Measurements from ENCODE around the gene ADAMTS17. TPM values are rescaled to one million over a fixed set of nuclear protein-coding genes. Genes with fewer than 3 reads are reported as not detected.

The ADAMTS17 gene
- total and polyA plus RNA-seq, 8 donors, result 0.31 to 14.3 (median 6.3) TPM

DNA sequence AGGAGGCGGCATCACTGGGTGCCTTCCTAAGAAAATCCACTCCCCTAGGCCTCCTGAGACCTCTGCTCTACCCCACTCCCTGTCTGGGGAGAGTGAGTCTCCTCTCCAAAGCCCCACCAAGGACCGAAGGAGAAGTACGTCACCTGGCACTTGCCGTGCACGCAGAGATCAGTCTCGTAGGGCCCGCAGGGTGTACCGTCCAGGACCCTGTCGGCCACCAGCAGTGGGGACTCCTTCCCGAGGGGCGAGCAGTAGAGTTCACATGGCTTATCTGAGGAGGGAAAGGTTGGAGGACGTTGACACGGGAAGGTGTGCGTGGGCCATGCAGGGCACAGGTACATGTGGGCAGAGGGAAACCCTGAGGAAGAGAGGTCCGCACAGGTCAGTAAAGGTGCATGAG lies 232.9 kb downstream of the ADAMTS17 start:
- Histone ChIP-seq H3K27ac (no peak overlapping the region), H3K4me1 (peaks cover 8 to 32% (median 14%) of the 10 kb centered on the region in 4 donors), H3K4me3 (no peak overlapping the region), H3K36me3 (peaks cover 0 to under 1% (median 0%) of the 10 kb centered on the region in 4 donors), H3K9me3 (no peaks in the 10 kb centered on the region), H3K27me3 (no peaks in the 10 kb centered on the region)
- DNase-seq, result no peak
- WGBS, 5 donors, result 91 to 97% (median 95%) methylated on average over 15 of the region's 15 CpGs
- TF ChIP-seq POLR2A (IDR thresholded peaks at IDR 0.05), result no peak
- TF ChIP-seq, protein P1, sequence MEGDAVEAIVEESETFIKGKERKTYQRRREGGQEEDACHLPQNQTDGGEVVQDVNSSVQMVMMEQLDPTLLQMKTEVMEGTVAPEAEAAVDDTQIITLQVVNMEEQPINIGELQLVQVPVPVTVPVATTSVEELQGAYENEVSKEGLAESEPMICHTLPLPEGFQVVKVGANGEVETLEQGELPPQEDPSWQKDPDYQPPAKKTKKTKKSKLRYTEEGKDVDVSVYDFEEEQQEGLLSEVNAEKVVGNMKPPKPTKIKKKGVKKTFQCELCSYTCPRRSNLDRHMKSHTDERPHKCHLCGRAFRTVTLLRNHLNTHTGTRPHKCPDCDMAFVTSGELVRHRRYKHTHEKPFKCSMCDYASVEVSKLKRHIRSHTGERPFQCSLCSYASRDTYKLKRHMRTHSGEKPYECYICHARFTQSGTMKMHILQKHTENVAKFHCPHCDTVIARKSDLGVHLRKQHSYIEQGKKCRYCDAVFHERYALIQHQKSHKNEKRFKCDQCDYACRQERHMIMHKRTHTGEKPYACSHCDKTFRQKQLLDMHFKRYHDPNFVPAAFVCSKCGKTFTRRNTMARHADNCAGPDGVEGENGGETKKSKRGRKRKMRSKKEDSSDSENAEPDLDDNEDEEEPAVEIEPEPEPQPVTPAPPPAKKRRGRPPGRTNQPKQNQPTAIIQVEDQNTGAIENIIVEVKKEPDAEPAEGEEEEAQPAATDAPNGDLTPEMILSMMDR (IDR thresholded peaks at IDR 0.05), result no peak
- no peak for TF ChIP-seq EP300 (IDR thresholded peaks at IDR 0.05)
- no peak for TF ChIP-seq POLR2AphosphoS5 (IDR thresholded peaks at IDR 0.05)
- intact Hi-C loops (cut with DNase I; ENCODE audit: low total_unique reads), result no loop called here

DNA sequence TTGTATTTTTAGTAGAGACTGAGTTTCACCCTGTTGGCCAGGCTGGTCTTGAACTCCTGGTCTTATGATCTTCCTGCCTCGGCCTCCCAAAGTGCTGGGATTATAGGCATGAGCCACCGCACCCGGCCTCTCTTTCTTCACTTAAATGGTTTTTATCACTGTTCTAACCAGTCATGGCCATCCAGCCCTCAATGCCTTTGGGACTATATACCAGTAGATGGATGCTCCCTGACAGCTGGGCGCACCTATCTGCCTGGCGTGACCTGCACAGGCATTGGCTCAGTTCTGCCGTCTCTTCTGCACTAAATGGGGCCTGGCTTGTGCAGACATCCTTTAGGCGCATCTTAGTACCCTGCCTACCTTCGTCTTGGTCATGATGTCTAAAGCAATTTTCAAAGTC lies 233.4 kb downstream of the ADAMTS17 start:
- no peak overlapping the region for H3K4me3 ChIP-seq
- no peaks in the 10 kb centered on the region for H3K9me3 ChIP-seq
- H3K4me1 ChIP-seq, result peaks cover 8 to 27% (median 11%) of the 10 kb centered on the region in 4 donors
- peaks cover 0 to 3% (median 0%) of the 10 kb centered on the region in 4 donors for H3K36me3 ChIP-seq
- no peak for DNase-seq
- H3K27ac ChIP-seq, result no peak overlapping the region
- intact Hi-C loops (cut with DNase I; ENCODE audit: low total_unique reads), result no loop called here
- TF ChIP-seq POLR2AphosphoS5 (IDR thresholded peaks at IDR 0.05), result no peak
- TF ChIP-seq, protein P1 (IDR thresholded peaks at IDR 0.05), result no peak
- 96 to 99% (median 98%) methylated on average over 8 of the region's 8 CpGs for WGBS, 5 donors
- no peaks in the 10 kb centered on the region for H3K27me3 ChIP-seq

DNA sequence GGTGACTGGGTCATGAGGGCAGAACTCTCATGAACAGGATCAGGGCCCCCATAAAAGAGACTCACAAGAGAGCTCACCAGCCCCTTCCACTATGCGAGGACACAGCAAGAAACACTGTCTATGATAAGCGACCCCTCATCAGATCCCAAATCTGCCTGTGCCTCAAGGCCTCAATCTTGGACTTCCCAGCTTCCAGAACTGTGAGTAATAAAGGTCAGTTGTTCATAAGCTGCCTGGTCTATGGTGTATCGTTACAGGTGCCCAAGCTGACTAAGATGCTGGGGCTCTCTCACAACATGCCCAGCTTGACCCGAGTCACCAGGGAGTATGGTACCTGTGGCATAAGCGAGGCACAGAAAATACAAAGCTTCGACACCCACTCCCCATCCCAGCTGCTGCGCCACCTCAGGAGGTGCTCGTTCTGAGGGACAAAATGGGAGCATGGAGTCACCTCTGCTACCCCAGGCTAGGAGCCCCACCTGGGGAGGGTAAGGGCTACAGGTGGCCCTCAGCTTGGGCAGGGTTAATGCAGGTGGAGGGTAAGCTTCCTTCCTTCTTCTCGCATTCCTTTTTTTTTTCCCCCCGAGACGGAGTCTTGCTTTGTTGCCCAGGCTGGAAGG lies 234.1 kb downstream of the ADAMTS17 start:
- intact Hi-C loops (cut with DNase I; ENCODE audit: low total_unique reads), result no loop called here
- WGBS, 5 donors, result 94 to 97% (median 95%) methylated on average over 8 to 11 of the region's 11 CpGs
- Histone ChIP-seq H3K9me3 (no peaks in the 10 kb centered on the region), H3K36me3 (peaks cover 0 to 3% (median 0%) of the 10 kb centered on the region in 4 donors), H3K4me3 (no peak overlapping the region), H3K27me3 (no peaks in the 10 kb centered on the region), H3K27ac (no peak overlapping the region), H3K4me1 (peaks cover 8 to 21% (median 11%) of the 10 kb centered on the region in 4 donors)
- no peak for TF ChIP-seq EP300 (IDR thresholded peaks at IDR 0.05)
- TF ChIP-seq POLR2AphosphoS5 (IDR thresholded peaks at IDR 0.05), result no peak
- TF ChIP-seq, protein P1 (IDR thresholded peaks at IDR 0.05), result no peak
- TF ChIP-seq POLR2A (IDR thresholded peaks at IDR 0.05), result no peak
- no peak for DNase-seq

DNA sequence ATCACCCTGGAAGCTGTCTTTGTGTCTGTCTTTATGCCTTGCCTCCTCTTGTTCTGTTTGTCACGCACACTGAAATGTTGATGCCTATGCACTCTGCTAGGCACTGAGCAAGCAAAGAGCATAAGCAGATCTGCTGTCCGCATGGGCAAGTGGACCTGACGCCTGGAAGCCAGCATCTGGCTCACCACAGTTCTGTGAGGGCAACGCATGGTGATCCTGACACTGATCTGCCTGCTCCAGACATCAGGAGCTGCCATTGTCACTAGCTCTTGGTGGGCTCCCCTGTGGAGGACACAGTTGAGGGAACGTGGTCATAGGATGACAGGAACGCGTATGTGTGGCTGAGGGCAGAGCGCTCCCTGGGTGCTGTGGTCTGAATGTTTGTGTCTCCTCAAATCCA lies 234.6 kb downstream of the ADAMTS17 start:
- Histone ChIP-seq H3K36me3 (peaks cover 0 to 3% (median 0%) of the 10 kb centered on the region in 4 donors), H3K27ac (no peak overlapping the region), H3K4me3 (no peak overlapping the region), H3K27me3 (no peaks in the 10 kb centered on the region), H3K9me3 (no peaks in the 10 kb centered on the region), H3K4me1 (peaks cover 5 to 16% (median 9%) of the 10 kb centered on the region in 4 donors)
- no peak for DNase-seq
- TF ChIP-seq EP300 (IDR thresholded peaks at IDR 0.05) (no peak), POLR2AphosphoS5 (IDR thresholded peaks at IDR 0.05) (no peak), POLR2A (IDR thresholded peaks at IDR 0.05) (no peak)
- TF ChIP-seq, protein P1 (IDR thresholded peaks at IDR 0.05), result no peak
- intact Hi-C loops (cut with DNase I; ENCODE audit: low total_unique reads), result no loop called here
- WGBS, 5 donors, result 88 to 100% (median 94%) methylated on average over 6 to 8 of the region's 8 CpGs
